DND-41 (cell line): ENCODE measurements around the gene GET4.

Source experiments
- CTCF ChIP-seq: IDR thresholded peaks from 2 replicates; pipeline ENCODE4 v1.5.1; 2012; ENCODE audit warnings: borderline replicate concordance, low read length, moderate library complexity, mild to moderate bottlenecking; ENCODE audit not compliant: poor library complexity, severe bottlenecking; ENCODE audit errors: extremely low read depth
- EZH2 ChIP-seq: IDR thresholded peaks from 3 replicates; pipeline ENCODE4 v1.6.1; 2012; ENCODE audit warnings: borderline replicate concordance, low read depth, mild to moderate bottlenecking, moderate library complexity, low read length, inconsistent platforms; ENCODE audit not compliant: severe bottlenecking

- no peak for TF ChIP-seq CTCF
- no peak for TF ChIP-seq EZH2
Measured at GRCh38 chr7:884191-885003, 8.0 kb downstream of the GET4 start.
